Tibial artery (tissue), 4 donors: ENCODE results near the gene PADI2.

Experiments used
- DNase-seq, 2 donors: peaks; one replicate each; pipeline ENCODE4 v3.0.0-alpha.2; 2019
- H3K27ac ChIP-seq, 2 donors: fragments of 200-600 bp; sonication (generic) in 1 of 2; 1 replicate in 1 of 2; 2 replicates in 1 of 2; pipeline ENCODE4 v1.5.1; 2018 to 2019; ENCODE audit warnings: mild to moderate bottlenecking in 1 of 2
- H3K27me3 ChIP-seq, 2 donors: fragments of 200-600 bp; sonication (generic) in 1 of 2; one replicate each; pipeline versions ENCODE4 v1.5.1 to v1.6.0; 2016 to 2019
- H3K36me3 ChIP-seq, 3 donors: fragments of 200-600 bp; sonication (generic) in 2 of 3; one replicate each; pipeline ENCODE4 v1.5.1; 2016 to 2019; ENCODE audit warnings: mild to moderate bottlenecking in 2 of 3
- H3K4me1 ChIP-seq, 4 donors: fragments of 200-600 bp; sonication (generic) in 2 of 4; 1 replicate in 3 of 4; 2 replicates in 1 of 4; pipeline ENCODE4 v1.5.1; 2016 to 2019
- H3K4me3 ChIP-seq, 2 donors: fragments of 200-600 bp; sonication (generic) in 1 of 2; 1 replicate in 1 of 2; 2 replicates in 1 of 2; pipeline ENCODE4 v1.5.1; 2018 to 2019; ENCODE audit warnings: mild to moderate bottlenecking in 2 of 2
- H3K9me3 ChIP-seq, 3 donors: fragments of 200-600 bp; sonication (generic) in 1 of 3; one replicate each; pipeline ENCODE4 v1.5.1; 2016 to 2019
- CTCF ChIP-seq, 2 experiments: fragments of 200-600 bp in 1 of 2; fragments of 450-650 bp in 1 of 2; IDR thresholded peaks; one replicate each; pipeline ENCODE4 v1.5.1; 2017 to 2019; ENCODE audit warnings: antibody characterized with exemption in 2 of 2, mild to moderate bottlenecking in 1 of 2, moderate library complexity in 1 of 2
- intact Hi-C: fragments of 100-400 bp; cut with DNase I; formaldehyde crosslinking; loops from one replicate; pipeline ENCODE4 v1.15.0; 2023; ENCODE audit warnings: low total_unique reads

PADI2 gene

GRCh38 chr1:17024721-17025120 is 94.5 kb downstream of the PADI2 start:
- DNase-seq: no peak
- intact Hi-C loops: no loop called here
- peaks cover 0 to 8% (median 0%) of the 10 kb centered on the region in 4 donors for H3K4me1 ChIP-seq
- no peak overlapping the region for H3K27ac ChIP-seq
- no peaks in the 10 kb centered on the region for H3K9me3 ChIP-seq
- peaks cover 90 to 99% (median 92%) of the 10 kb centered on the region in 3 donors for H3K36me3 ChIP-seq
- no peaks in the 10 kb centered on the region for H3K27me3 ChIP-seq
- no peak for TF ChIP-seq CTCF (IDR thresholded peaks at IDR 0.05)
- H3K4me3 ChIP-seq: no peak overlapping the region

DNA sequence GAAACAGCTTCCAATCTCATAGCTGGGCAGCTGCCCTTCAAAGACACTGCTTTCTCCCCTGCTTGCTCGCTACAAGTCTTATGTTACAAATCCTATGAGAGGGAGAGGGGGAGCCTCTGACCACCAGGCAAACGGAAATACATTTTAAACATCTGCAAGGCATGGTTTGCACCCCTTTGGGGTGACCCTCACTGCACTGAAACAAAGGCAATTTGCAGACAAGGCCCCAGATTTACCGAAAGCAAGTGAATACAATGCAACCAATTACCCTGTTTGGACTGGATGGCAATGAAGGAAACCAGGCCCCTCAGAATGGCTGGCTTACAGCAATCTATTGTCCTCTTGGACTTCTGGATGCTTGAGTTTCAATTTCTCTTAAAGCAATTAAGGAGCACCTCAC is 95.7 kb downstream of the PADI2 start:
- Histone ChIP-seq H3K4me3 (no peak overlapping the region), H3K27me3 (no peaks in the 10 kb centered on the region), H3K27ac (no peak overlapping the region), H3K36me3 (peaks cover 90 to 100% (median 93%) of the 10 kb centered on the region in 3 donors), H3K4me1 (peaks cover 0 to 8% (median 0%) of the 10 kb centered on the region in 4 donors), H3K9me3 (no peaks in the 10 kb centered on the region)
- intact Hi-C loops: no loop called here
- no peak for DNase-seq
- TF ChIP-seq CTCF (IDR thresholded peaks at IDR 0.05): no peak

DNA sequence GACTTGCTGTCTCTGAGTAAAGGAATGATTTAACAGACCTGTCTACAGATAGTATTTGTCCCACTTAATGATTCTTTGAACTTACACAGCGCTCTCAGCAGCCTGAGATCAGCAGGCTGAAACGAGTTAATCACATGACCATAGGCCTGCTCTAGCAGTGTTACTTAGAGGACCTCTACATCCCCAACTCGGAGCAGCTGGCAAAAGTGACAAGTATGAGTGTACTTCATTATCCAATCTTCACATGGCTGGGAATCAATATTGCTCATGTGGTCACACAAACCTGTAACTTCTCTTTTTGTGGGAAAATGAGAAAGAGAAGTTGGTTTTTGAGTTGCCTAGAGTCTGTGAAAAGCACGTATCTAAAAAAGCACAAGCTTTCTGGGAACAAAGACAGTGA is 96.1 kb downstream of the PADI2 start:
- H3K27ac ChIP-seq: no peak overlapping the region

DNA sequence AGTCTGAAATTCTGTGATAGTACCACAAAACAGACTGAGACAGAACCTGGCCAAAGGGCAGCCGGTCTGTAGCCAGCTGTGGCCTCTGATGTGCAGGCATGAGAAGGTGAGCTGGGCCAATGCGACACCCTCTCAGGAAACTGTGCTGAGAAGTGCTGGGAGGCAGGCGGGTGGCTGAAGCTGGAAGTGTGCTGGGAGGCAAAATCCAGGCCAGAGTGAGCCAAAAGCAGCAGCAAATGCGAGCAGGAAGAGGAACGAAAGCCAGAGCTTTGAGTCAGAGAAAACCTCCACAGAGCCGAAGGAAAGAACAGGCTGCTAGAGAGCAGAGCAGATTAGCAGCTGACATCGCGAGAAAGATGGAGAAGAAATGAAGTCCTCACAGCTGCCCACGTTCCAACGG is 97.4 kb downstream of the PADI2 start:
- Histone ChIP-seq H3K36me3 (peaks cover 78 to 95% (median 84%) of the 10 kb centered on the region in 3 donors), H3K27me3 (no peaks in the 10 kb centered on the region), H3K4me1 (no peaks in the 10 kb centered on the region), H3K4me3 (no peak overlapping the region), H3K9me3 (no peaks in the 10 kb centered on the region), H3K27ac (no peak overlapping the region)
- intact Hi-C loops: no loop called here
- DNase-seq: no peak
- no peak for TF ChIP-seq CTCF (IDR thresholded peaks at IDR 0.05)

More for the DNA sequence above, 96.1 kb downstream of the PADI2 start:
- intact Hi-C loops: no loop called here
- no peak for DNase-seq
- no peak for TF ChIP-seq CTCF (IDR thresholded peaks at IDR 0.05)
- no peaks in the 10 kb centered on the region for H3K9me3 ChIP-seq
- no peak overlapping the region for H3K4me3 ChIP-seq
- peaks cover 0 to 8% (median 0%) of the 10 kb centered on the region in 4 donors for H3K4me1 ChIP-seq
- peaks cover 89 to 100% (median 90%) of the 10 kb centered on the region in 3 donors for H3K36me3 ChIP-seq
- H3K27me3 ChIP-seq: no peaks in the 10 kb centered on the region

DNA sequence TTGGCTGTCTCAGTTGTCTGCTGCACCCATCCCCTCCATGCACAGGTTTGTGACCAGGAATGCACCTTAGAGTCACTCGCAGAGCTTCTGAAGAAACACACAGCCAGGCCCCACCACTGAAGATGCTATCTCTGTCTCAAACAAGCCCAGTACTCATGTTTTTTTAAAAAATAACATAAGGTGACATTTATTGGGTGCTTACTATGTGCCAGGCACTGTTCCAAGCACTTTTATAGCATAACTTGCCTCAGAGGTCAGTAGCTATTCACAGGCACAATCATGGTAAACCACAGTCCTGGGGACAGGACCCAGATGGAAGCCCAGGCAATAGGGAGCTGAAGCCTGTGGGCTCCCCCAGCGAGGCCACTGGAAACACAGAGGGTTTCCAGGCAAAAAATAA is 98.7 kb downstream of the PADI2 start:
- peaks cover 67 to 81% (median 71%) of the 10 kb centered on the region in 3 donors for H3K36me3 ChIP-seq
- no peak for DNase-seq
- intact Hi-C loops: no loop called here
- H3K27ac ChIP-seq: no peak overlapping the region
- no peak for TF ChIP-seq CTCF (IDR thresholded peaks at IDR 0.05)
- no peaks in the 10 kb centered on the region for H3K9me3 ChIP-seq
- H3K4me3 ChIP-seq: no peak overlapping the region
- no peaks in the 10 kb centered on the region for H3K27me3 ChIP-seq
- no peaks in the 10 kb centered on the region for H3K4me1 ChIP-seq

- no peak for DNase-seq
- no peaks in the 10 kb centered on the region for H3K9me3 ChIP-seq
- intact Hi-C loops: no loop called here
- no peak overlapping the region for H3K4me3 ChIP-seq
- no peaks in the 10 kb centered on the region for H3K4me1 ChIP-seq
- peaks cover 51 to 65% (median 59%) of the 10 kb centered on the region in 3 donors for H3K36me3 ChIP-seq
- no peak overlapping the region for H3K27ac ChIP-seq
- H3K27me3 ChIP-seq: no peaks in the 10 kb centered on the region
- no peak for TF ChIP-seq CTCF (IDR thresholded peaks at IDR 0.05)
These were observed 100.4 kb downstream of the PADI2 start for GRCh38 chr1:17018849-17019248.
